Measurements from ENCODE around the gene SNX24. TPM values are rescaled to one million over a fixed set of nuclear protein-coding genes. Genes with fewer than 3 reads are reported as not detected.

SNX24 gene
- total RNA-seq, 1 donor from 2014 or later, result 20.4 TPM

DNA sequence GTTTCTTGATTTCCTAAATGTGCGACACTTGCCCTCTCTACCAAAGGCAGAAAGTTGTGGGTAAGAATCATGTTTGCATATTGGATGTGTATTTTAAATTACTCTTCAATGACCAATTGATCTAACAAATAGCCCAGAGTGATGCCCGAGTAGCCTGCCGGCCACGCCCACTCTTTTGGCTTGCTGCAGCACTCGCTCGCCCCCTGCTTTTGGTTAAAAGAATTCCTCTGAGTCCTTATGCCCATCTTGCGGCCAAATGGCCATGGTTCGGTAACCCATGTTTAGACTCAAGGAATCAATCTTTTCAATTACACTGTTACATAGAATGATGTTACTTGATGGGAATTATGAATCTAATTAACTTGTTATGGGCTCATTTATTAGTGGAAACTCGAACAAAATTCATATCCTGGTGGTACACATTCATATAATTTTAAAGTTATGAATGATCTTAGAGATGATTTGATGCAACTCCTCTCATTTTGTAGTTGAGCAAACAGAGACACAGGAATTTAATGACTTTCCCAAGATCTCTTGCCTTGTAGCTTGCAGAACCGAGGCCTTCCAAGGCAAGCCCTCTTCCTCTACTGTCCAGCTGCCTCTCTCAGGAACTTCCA, 154.6 kb downstream of the SNX24 start:
- H3K4me3 Mint-ChIP-seq (ENCODE audit: low read depth), result no peak overlapping the region
- peaks cover 8% of the 10 kb centered on the region for H3K36me3 Mint-ChIP-seq (ENCODE audit: insufficient read depth)
- no peaks in the 10 kb centered on the region for H3K27me3 Mint-ChIP-seq
- no peak for DNase-seq (ENCODE audit: low spot score, unreplicated experiment)
- TF ChIP-seq, protein P1, sequence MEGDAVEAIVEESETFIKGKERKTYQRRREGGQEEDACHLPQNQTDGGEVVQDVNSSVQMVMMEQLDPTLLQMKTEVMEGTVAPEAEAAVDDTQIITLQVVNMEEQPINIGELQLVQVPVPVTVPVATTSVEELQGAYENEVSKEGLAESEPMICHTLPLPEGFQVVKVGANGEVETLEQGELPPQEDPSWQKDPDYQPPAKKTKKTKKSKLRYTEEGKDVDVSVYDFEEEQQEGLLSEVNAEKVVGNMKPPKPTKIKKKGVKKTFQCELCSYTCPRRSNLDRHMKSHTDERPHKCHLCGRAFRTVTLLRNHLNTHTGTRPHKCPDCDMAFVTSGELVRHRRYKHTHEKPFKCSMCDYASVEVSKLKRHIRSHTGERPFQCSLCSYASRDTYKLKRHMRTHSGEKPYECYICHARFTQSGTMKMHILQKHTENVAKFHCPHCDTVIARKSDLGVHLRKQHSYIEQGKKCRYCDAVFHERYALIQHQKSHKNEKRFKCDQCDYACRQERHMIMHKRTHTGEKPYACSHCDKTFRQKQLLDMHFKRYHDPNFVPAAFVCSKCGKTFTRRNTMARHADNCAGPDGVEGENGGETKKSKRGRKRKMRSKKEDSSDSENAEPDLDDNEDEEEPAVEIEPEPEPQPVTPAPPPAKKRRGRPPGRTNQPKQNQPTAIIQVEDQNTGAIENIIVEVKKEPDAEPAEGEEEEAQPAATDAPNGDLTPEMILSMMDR (IDR thresholded peaks at IDR 0.05; ENCODE audit: unreplicated experiment), result peak; percentile 60
- peaks cover 6% of the 10 kb centered on the region for H3K4me1 Mint-ChIP-seq (ENCODE audit: low read depth)
- H3K27ac Mint-ChIP-seq, result no peak overlapping the region
- no peaks in the 10 kb centered on the region for H3K9me3 Mint-ChIP-seq (ENCODE audit: low read depth)

- H3K9me3 Mint-ChIP-seq (ENCODE audit: low read depth), result no peaks in the 10 kb centered on the region
- peaks cover 11% of the 10 kb centered on the region for H3K36me3 Mint-ChIP-seq (ENCODE audit: insufficient read depth)
- H3K27me3 Mint-ChIP-seq, result no peaks in the 10 kb centered on the region
- no peak overlapping the region for H3K27ac Mint-ChIP-seq
- TF ChIP-seq, protein P1 (IDR thresholded peaks at IDR 0.05; ENCODE audit: unreplicated experiment), result no peak
- peaks cover 6% of the 10 kb centered on the region for H3K4me1 Mint-ChIP-seq (ENCODE audit: low read depth)
- DNase-seq (ENCODE audit: low spot score, unreplicated experiment), result no peak
- no peak overlapping the region for H3K4me3 Mint-ChIP-seq (ENCODE audit: low read depth)
These were observed 155.3 kb downstream of the SNX24 start for GRCh38 chr5:123000731-123001130.

DNA sequence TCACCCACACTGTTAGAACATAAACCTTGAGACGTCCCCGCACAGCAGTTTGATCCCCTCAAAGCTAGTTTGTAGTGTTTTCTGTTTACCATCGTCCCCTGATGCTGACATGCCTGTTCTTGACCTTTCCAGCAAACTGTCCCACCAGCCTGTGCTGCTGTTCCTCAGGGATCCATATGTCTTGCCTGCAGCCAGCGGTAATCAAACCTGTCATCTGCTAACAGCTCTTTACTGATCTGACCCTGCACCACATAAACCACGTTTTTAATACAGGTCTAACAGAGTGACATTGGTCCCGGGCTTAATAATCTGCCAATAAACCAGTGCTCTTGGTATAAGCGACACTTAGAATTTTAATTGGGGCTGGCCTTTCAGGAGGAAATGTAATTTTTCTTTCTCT, 156.4 kb downstream of the SNX24 start:
- H3K4me3 Mint-ChIP-seq (ENCODE audit: low read depth), result no peak overlapping the region
- H3K9me3 Mint-ChIP-seq (ENCODE audit: low read depth), result no peaks in the 10 kb centered on the region
- H3K27me3 Mint-ChIP-seq, result no peaks in the 10 kb centered on the region
- H3K27ac Mint-ChIP-seq, result no peak overlapping the region
- peaks cover 11% of the 10 kb centered on the region for H3K36me3 Mint-ChIP-seq (ENCODE audit: insufficient read depth)
- H3K4me1 Mint-ChIP-seq (ENCODE audit: low read depth), result peaks cover 6% of the 10 kb centered on the region
- DNase-seq (ENCODE audit: low spot score, unreplicated experiment), result no peak
- TF ChIP-seq, protein P1 (IDR thresholded peaks at IDR 0.05; ENCODE audit: unreplicated experiment), result no peak

GRCh38 chr5:123007182-123007581, 161.8 kb downstream of the SNX24 start:
- Mint-ChIP-seq H3K27ac (peak overlapping the region; percentile 62), H3K4me3 (ENCODE audit: low read depth) (no peak overlapping the region), H3K9me3 (ENCODE audit: low read depth) (no peaks in the 10 kb centered on the region), H3K27me3 (no peaks in the 10 kb centered on the region), H3K4me1 (ENCODE audit: low read depth) (peaks cover 10% of the 10 kb centered on the region), H3K36me3 (ENCODE audit: insufficient read depth) (peaks cover 11% of the 10 kb centered on the region)
- no peak for DNase-seq (ENCODE audit: low spot score, unreplicated experiment)
- TF ChIP-seq, protein P1 (IDR thresholded peaks at IDR 0.05; ENCODE audit: unreplicated experiment), result no peak

- peaks cover 11% of the 10 kb centered on the region for H3K36me3 Mint-ChIP-seq (ENCODE audit: insufficient read depth)
- H3K27ac Mint-ChIP-seq, result no peak overlapping the region
These were observed 162.3 kb downstream of the SNX24 start for GRCh38 chr5:123007754-123008153.

More at GRCh38 chr5:123007754-123008153, 162.3 kb downstream of the SNX24 start:
- DNase-seq (ENCODE audit: low spot score, unreplicated experiment), result no peak
- TF ChIP-seq, protein P1 (IDR thresholded peaks at IDR 0.05; ENCODE audit: unreplicated experiment), result no peak
- Mint-ChIP-seq H3K4me3 (ENCODE audit: low read depth) (no peak overlapping the region), H3K9me3 (ENCODE audit: low read depth) (no peaks in the 10 kb centered on the region), H3K4me1 (ENCODE audit: low read depth) (peaks cover 10% of the 10 kb centered on the region), H3K27me3 (no peaks in the 10 kb centered on the region)
